ENCODE measurements around the gene STOML1.

GRCh38 chr15:73931441-73931840 lies 60.7 kb downstream of the STOML1 start:
- TF ChIP-seq EZH2phosphoT487 (IDR thresholded peaks at IDR 0.05; ENCODE audit: borderline replicate concordance, low read length): no peak
- no peak for TF ChIP-seq EZH2 (IDR thresholded peaks at IDR 0.05; ENCODE audit: low read length, unreplicated experiment)
- no peak for TF ChIP-seq CTCF (conservative IDR thresholded peaks at IDR 0.05; ENCODE audit: low read depth, low read length)

All from PC-3 (cell line).